SH-SY5Y (cell line): ENCODE data around the gene PRDM16.

Experiments
- GATA2 ChIP-seq: IDR thresholded peaks from 2 replicates; pipeline ENCODE4 v1.6.1; 2011; ENCODE audit warnings: mild to moderate bottlenecking, low read depth, low read length
- GATA3 ChIP-seq: IDR thresholded peaks from 2 replicates; pipeline ENCODE4 v1.6.1; 2011; ENCODE audit warnings: low read depth, mild to moderate bottlenecking, low read length, moderate library complexity

DNA sequence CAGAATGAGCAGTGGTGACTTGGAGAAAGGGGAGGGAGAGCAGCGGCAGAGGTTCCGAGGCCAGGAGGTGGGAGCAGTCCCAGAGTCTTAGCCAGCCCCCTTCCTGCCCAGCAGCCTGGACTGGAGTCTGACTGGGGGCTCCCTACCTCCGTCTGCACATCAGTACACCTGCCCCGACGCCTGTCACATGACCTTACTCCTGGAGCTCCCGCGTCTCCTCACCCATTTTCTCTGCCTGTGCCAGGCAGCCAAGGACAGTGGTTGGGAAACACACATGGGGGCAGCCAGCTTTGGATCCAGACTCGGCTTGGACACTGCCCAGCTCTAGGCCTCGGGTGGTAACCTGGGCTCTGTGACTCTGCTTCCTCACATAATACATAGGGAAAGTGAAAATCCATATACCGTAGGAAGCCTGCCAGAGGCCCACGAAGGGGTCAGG is 30.9 kb upstream of the PRDM16 start:
- TF ChIP-seq GATA2 = no peak
- no peak for TF ChIP-seq GATA3
